Fibroblast of skin of left quadriceps (primary cell): ENCODE data around the gene TOGARAM1.

ENCODE experiments used
- DNase-seq, 2 experiments: peaks; one replicate each; pipeline ENCODE4 v3.0.0-alpha.2; 2013; ENCODE audit warnings: low read depth in 2 of 2

Gene TOGARAM1, protein sequence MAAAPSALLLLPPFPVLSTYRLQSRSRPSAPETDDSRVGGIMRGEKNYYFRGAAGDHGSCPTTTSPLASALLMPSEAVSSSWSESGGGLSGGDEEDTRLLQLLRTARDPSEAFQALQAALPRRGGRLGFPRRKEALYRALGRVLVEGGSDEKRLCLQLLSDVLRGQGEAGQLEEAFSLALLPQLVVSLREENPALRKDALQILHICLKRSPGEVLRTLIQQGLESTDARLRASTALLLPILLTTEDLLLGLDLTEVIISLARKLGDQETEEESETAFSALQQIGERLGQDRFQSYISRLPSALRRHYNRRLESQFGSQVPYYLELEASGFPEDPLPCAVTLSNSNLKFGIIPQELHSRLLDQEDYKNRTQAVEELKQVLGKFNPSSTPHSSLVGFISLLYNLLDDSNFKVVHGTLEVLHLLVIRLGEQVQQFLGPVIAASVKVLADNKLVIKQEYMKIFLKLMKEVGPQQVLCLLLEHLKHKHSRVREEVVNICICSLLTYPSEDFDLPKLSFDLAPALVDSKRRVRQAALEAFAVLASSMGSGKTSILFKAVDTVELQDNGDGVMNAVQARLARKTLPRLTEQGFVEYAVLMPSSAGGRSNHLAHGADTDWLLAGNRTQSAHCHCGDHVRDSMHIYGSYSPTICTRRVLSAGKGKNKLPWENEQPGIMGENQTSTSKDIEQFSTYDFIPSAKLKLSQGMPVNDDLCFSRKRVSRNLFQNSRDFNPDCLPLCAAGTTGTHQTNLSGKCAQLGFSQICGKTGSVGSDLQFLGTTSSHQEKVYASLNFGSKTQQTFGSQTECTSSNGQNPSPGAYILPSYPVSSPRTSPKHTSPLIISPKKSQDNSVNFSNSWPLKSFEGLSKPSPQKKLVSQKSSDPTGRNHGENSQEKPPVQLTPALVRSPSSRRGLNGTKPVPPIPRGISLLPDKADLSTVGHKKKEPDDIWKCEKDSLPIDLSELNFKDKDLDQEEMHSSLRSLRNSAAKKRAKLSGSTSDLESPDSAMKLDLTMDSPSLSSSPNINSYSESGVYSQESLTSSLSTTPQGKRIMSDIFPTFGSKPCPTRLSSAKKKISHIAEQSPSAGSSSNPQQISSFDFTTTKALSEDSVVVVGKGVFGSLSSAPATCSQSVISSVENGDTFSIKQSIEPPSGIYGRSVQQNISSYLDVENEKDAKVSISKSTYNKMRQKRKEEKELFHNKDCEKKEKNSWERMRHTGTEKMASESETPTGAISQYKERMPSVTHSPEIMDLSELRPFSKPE (N-terminal part only)

GRCh38 chr14:44961554-44962333 is at the start of gene TOGARAM1, which contains the start of gene KLHL28:
TSS of gene TOGARAM1 (plus strand) at chr14:44962190. CDS start at chr14:44962422, 232 bp downstream.
TSS of gene KLHL28 (minus strand) at chr14:44961947. CDS start at chr14:44945928, 16,019 bp downstream.
- peak; percentile 99 to 100 for DNase-seq

GRCh38 chr14:44914849-44915248 is 47.1 kb upstream of the TOGARAM1 start:
- no peak for DNase-seq

DNA sequence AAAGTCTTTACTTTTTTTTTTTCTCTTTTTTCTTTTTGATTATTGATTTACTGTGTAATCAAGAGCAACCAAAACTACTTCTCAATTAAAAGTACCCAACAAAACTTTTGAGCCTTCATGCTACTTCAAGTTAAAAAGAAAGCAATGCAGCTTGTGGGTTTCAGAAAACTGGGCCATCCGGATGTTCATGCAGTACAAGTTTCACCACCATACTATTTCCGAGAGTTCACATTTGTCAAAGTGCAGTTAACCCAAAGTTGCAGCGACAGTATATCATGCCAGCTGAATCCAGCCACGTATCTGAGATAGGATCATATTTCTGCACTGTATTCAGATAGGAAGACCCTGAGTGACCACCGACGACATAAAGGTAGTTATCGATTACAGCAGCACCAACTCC is 33.2 kb upstream of the TOGARAM1 start:
- no peak for DNase-seq

- no peak for DNase-seq
Observed at GRCh38 chr14:44935155-44935554, 26.8 kb upstream of the TOGARAM1 start.

- no peak for DNase-seq
Observed at GRCh38 chr14:44937547-44937946, 24.4 kb upstream of the TOGARAM1 start.

DNA sequence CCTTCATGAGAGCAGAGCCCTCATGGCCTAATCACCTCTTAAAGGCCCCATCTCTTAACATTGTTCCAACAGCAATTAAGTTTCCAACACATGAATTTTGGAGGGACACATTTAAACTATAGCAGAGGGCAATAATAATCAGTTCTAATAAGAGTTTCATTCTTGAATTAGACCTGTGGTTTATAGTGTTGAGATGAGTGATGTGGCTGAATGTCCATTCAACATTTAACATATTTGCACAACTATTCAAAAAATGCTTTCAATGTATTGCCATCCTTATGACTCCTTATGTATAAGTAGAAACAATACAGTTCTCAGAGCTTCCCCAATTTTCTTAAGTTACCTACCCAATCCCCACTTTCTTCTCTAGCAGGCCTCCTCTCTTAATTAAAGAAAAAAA is 21.8 kb upstream of the TOGARAM1 start:
- DNase-seq, result peak in 1 of 2 experiments; percentile 40

- no peak for DNase-seq
Observed at GRCh38 chr14:44940944-44941343, 21.0 kb upstream of the TOGARAM1 start.

DNA sequence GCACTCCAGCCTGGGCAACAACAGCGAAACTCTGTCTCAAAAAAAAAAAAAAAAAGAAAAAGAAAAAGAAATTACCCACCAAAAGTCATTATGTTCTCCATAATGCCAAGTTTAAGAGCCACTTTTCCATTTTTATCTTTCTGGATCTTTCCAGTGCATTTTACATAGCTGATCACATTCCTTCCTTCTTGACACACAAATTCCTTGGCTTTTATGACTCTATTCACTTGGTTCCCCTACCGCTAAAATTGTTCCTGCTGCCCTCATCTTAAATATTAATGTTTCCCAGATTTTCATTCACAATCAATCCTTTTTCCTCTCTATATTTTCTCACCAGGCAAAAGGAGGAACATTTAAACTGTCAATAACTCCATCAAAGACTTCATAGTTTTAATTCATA is 20.4 kb upstream of the TOGARAM1 start:
- DNase-seq, result no peak

- no peak for DNase-seq
Observed at GRCh38 chr14:44942436-44942835, 19.6 kb upstream of the TOGARAM1 start.

DNA sequence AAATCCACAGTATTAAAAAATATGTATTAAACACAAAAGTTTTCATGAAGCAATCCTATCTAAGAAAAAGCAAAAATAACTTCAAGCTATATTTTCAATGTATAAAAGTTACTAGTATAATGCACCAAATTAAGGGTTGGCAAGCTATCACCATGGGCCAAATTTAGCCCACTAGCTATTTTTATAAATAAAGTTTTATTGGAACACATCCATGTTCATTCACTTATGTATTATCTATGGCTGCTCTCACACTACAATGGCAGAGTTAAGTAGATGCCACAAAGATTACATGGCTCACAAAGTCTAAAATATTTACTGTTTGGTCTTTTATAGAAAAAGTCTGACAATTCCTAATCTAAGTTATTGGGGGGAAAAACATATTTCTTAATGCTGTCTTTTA is 17.9 kb upstream of the TOGARAM1 start:
- DNase-seq, result no peak

- DNase-seq, result peak; percentile 91 to 92
Observed at GRCh38 chr14:44945264-44945663, 16.7 kb upstream of the TOGARAM1 start.

DNA sequence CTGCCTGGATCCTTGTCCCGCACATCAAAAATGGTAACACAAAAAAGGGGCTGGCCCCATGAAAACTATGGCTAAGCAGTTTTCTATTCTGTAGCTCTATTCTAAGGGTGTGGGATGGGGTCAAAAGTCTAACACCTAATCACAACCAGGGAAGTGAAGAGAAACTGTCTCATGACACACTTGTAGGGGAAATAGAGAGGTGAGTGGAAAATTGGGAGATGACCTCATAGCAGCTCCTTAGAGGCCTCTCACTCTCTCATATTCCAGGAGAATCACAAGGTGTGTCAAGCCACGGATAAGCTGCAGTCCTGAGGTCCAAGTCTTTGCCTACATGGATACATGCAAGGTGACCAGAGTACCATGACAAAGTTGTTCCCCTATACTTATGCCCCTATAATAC is 10.9 kb upstream of the TOGARAM1 start:
- DNase-seq, result no peak

GRCh38 chr14:44952391-44953110 is 9.4 kb upstream of the TOGARAM1 start:
- DNase-seq, result no peak

DNA sequence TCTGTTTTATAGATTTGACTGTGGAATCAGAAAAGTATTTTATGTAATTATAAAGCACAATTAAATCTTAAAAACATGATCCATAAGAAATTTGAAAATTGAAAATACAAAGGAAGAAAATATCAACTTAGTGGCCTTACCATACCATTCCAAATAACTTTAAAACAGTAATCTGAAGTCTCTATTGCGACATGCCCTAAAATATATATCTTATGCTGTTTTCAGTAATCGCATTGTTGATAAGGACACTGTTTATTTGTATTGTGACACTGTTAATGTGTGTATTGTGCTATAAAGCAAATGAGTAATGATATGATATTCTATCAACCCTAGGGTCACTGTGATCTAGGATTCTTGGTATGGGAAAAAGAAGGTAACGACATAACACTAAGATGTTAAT is 7.2 kb upstream of the TOGARAM1 start:
- DNase-seq, result no peak

DNA sequence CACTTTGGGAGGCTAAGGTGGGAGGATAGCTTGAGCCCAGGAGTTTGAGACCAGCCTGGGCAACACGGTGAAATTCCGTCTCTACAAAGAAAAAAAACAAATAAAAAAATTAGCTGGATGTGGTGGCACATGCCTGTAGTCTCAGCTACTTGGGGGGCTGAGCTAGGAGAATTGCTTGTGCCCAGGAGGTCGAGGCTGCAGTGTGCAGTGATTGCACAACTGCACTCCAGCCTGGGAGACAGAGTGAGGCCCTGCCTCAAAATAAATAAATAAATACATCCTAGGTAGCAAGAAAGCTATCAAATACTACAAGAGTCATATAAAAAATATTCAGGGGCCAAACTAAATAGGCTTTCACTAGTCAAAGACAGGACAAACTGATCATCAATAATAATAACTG is 6.5 kb upstream of the TOGARAM1 start:
- no peak for DNase-seq

- DNase-seq, result no peak
Observed at GRCh38 chr14:44956866-44957265, 5.1 kb upstream of the TOGARAM1 start.

- no peak for DNase-seq
Observed at GRCh38 chr14:44959538-44959937, 2.5 kb upstream of the TOGARAM1 start.

DNA sequence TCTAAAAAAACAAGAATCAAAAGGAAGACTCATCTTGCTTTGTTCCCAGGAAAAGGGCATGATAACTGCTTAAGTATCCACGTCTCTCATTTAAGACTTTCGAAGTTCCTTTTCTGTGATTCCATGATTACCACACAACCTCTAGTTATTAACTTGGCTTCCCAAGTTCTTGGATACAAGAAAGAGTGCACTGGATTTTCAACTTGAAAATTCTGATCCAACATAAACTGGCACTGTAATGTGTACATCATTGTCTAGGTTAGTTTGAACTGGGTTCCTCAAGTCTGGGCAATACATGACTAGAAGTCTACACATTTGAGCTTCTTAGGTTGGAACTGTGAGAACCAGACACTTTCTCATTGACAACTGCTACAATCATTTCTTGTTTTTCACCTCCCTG is 1.8 kb upstream of the TOGARAM1 start:
- DNase-seq, result no peak

- DNase-seq, result no peak
Observed at GRCh38 chr14:44960646-44961045, 1.3 kb upstream of the TOGARAM1 start.

DNA sequence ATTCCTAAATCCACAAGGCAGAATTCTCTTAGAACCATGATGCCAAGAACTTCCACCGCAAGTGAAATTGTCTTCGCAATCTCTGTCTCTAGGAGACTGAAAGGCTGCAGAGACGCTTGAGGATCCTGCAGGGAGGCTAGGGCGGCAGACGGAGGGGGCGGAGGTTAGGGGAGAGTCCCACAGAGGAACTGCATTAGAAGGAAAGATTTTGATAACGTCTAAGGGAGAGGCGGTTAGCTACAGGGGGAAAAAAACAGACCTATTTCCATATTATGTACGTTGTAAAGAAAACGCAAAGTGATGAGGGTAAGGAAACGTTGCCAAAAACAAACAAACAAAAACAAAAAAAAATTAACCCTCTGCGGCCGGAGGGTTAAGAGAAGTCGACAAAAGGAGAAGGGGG is 838 bp upstream of the TOGARAM1 start:
- no peak for DNase-seq
